GM12878 (cell line): ENCODE measurements around the gene ZNF581. TPM values are rescaled to one million over a fixed set of nuclear protein-coding genes. Genes with fewer than 3 reads are reported as not detected.

Experiments used
- BACH1 ChIP-seq: fragments of 450-650 bp; IDR thresholded peaks from 2 replicates; pipeline ENCODE4 v1.6.1; 2017; ENCODE audit warnings: mild to moderate bottlenecking, borderline replicate concordance
- BMI1 ChIP-seq: fragments of 450-650 bp; IDR thresholded peaks from 2 replicates; pipeline ENCODE4 v1.6.1; 2016; ENCODE audit warnings: mild to moderate bottlenecking, moderate library complexity, borderline replicate concordance
- CBX3 ChIP-seq: fragments of 200-600 bp; sonication (generic); IDR thresholded peaks from 2 replicates; pipeline ENCODE4 v1.6.1; 2016; ENCODE audit warnings: low read depth, borderline replicate concordance
- CREB1 ChIP-seq: IDR thresholded peaks from 2 replicates; pipeline ENCODE4 v1.6.1; 2012; ENCODE audit warnings: low read depth, mild to moderate bottlenecking, inconsistent platforms
- EED ChIP-seq: sonication (generic); IDR thresholded peaks from 2 replicates; pipeline ENCODE4 v1.6.1; 2016; ENCODE audit warnings: antibody characterized with exemption, low read depth
- ELK1 ChIP-seq: IDR thresholded peaks from 2 replicates; pipeline ENCODE4 v1.6.1; 2012; ENCODE audit warnings: low read depth, low read length, improper control_type of control experiment
- FOXK2 ChIP-seq: fragments of 450-650 bp; IDR thresholded peaks from 2 replicates; pipeline ENCODE4 v1.6.1; 2017; ENCODE audit warnings: mild to moderate bottlenecking, moderate library complexity
- HCFC1 ChIP-seq: fragments of 150-350 bp; IDR thresholded peaks from 2 replicates; pipeline ENCODE4 v1.6.1; 2014; ENCODE audit warnings: low read length
- HDAC2 ChIP-seq: fragments of 200-600 bp; sonication (generic); IDR thresholded peaks from 2 replicates; pipeline ENCODE4 v1.6.1; 2017
- IRF4 ChIP-seq: IDR thresholded peaks from 2 replicates; pipeline ENCODE4 v1.6.1; 2011; ENCODE audit warnings: low read depth, low read length
- MTA3 ChIP-seq: IDR thresholded peaks from 2 replicates; pipeline ENCODE4 v1.6.1; 2012; ENCODE audit warnings: low read length, inconsistent platforms, borderline replicate concordance
- NFYA ChIP-seq: IDR thresholded peaks from 2 replicates; pipeline ENCODE4 v1.6.1; 2011; ENCODE audit warnings: low read depth, mild to moderate bottlenecking, low read length, improper control_type of control experiment, borderline replicate concordance
- PAX5 ChIP-seq: IDR thresholded peaks from 2 replicates; pipeline ENCODE4 v1.6.1; 2011; ENCODE audit warnings: low read depth, low read length, borderline replicate concordance
- PKNOX1 ChIP-seq: fragments of 450-650 bp; IDR thresholded peaks from 2 replicates; pipeline ENCODE4 v1.6.1; 2016; ENCODE audit warnings: mild to moderate bottlenecking
- RAD51 ChIP-seq: fragments of 450-650 bp; IDR thresholded peaks from 2 replicates; pipeline ENCODE4 v1.6.1; 2016; ENCODE audit warnings: moderate library complexity, mild to moderate bottlenecking, inconsistent platforms
- SKIL ChIP-seq: fragments of 450-650 bp; IDR thresholded peaks from 2 replicates; pipeline ENCODE4 v1.6.1; 2017; ENCODE audit warnings: mild to moderate bottlenecking, low read depth, inconsistent platforms; ENCODE audit not compliant: poor library complexity, severe bottlenecking
- SMAD5 ChIP-seq: IDR thresholded peaks from 2 replicates; pipeline ENCODE4 v1.6.1; 2016; ENCODE audit warnings: antibody characterized with exemption, low read depth
- SPI1 ChIP-seq: IDR thresholded peaks from 2 replicates; pipeline ENCODE4 v1.6.1; 2011; ENCODE audit warnings: low read depth, mild to moderate bottlenecking, low read length, moderate library complexity, borderline replicate concordance; ENCODE audit not compliant: insufficient read depth
- SREBF2 ChIP-seq: IDR thresholded peaks from 2 replicates; pipeline ENCODE4 v1.6.1; 2012; ENCODE audit warnings: mild to moderate bottlenecking, low read length
- ZBTB11 ChIP-seq: fragments of 450-650 bp; formaldehyde crosslinking; IDR thresholded peaks from 2 replicates; pipeline ENCODE4 v1.5.0; 2022; ENCODE audit warnings: mild to moderate bottlenecking, missing genetic modification characterization
- polyA plus RNA-seq, 11 experiments: library from polyadenylated mRNA; depleted of rRNA in 4 of 11; unstranded in 6 of 11; stranded (reverse) in 5 of 11; fragments of >200 nt; fragmentation: Nextera tagmentation in 4 of 11; fragmentation: Illumina TruSeq in 1 of 11; extraction: Ambion mirVana in 4 of 11; extraction: Trizol in 1 of 11; gene quantifications; 1 replicate in 1 of 11; 2 replicates in 10 of 11; pipeline versions ENCODE4 v1.2.1 to v1.2.3, GENCODE V29; 2011 to 2016; ENCODE audit warnings: inconsistent platforms in 2 of 11, missing spikeins in 2 of 11, low read depth in 1 of 11
- total RNA-seq, 4 experiments: library from RNA; depleted of rRNA in 3 of 4; stranded (reverse); fragments of >200 nt in 3 of 4; fragmentation: Illumina TruSeq in 1 of 4; extraction: Trizol in 1 of 4; gene quantifications; 2 replicates each; pipeline versions ENCODE4 v1.2.1 to v1.2.3, GENCODE V29; 2013 to 2021

ZNF581 gene
- total and polyA plus RNA-seq, 10 of the 15 experiments (the other 5 are each of a cell fraction or from before 2014, with no cell fraction given), result 4.7 to 45.4 (median 22.2) TPM

- TF ChIP-seq ZBTB11 (CRISPR knock-in tag) (peak; percentile 67), EED (no peak), CREB1 (peak; percentile 53; the same call in 1 of the 2 replicates), IRF4 (peak; percentile 43; the same call in 1 of the 2 replicates), RAD51 (no peak), CBX3 (no peak), MTA3 (no peak), BMI1 (peak; percentile 99), SREBF2 (no peak), HCFC1 (peak; percentile 61), PKNOX1 (0 out of 2 replicates have a peak, but pooled peaks have one; percentile 12), BACH1 (peak; percentile 85), SKIL (no peak), HDAC2 (no peak), NFYA (peak; percentile 13; the same call in 1 of the 2 replicates), SMAD5 (peak; percentile 78; the same call in 1 of the 2 replicates), ELK1 (peak; percentile 99), PAX5 (peak; percentile 51; the same call in 1 of the 2 replicates), FOXK2 (peak; percentile 74), SPI1 (no peak)
Observed at GRCh38 chr19:55653651-55654322, 10.3 kb downstream of the ZNF581 start (continued).
